PC-9 (cell line): ENCODE results near the gene SLC16A9. TPM values are rescaled to one million over a fixed set of nuclear protein-coding genes. Genes with fewer than 3 reads are reported as not detected.

Experiments
- BruUV-seq: library from RNA; stranded (reverse); fragments of 400-500 nt; replicated peaks from 2 replicates; lab custom pipeline; 2021; lab: Mats Ljungman, UMichigan
- CTCF ChIA-PET: fragments of 300-600 bp; sonication (Branson Sonifier 250); formaldehyde crosslinking; loops from one replicate; lab custom pipeline; 2022; ENCODE audit warnings: antibody characterized with exemption; lab: Charles Lee
- POLR2A ChIA-PET: fragments of 300-600 bp; sonication (Branson Sonifier 250); formaldehyde crosslinking; loops from one replicate; lab custom pipeline; 2022; ENCODE audit warnings: antibody characterized with exemption; ENCODE audit not compliant: unreplicated experiment; lab: Charles Lee
- DNase-seq, 2 experiments: peaks; one replicate each; pipeline versions ENCODE4 v3.0.0 to v3.0.0-alpha.2; 2015 to 2022; ENCODE audit warnings: mixed read lengths in 1 of 2
- H2AFZ ChIP-seq: fragments of 200-600 bp; sonication (generic); 2 replicates; pipeline ENCODE4 v1.8.1; 2017; ENCODE audit warnings: antibody characterized with exemption
- H3F3A ChIP-seq: fragments of 200-600 bp; sonication (generic); 2 replicates; pipeline ENCODE4 v1.8.1; 2017; ENCODE audit warnings: antibody characterized with exemption, mild to moderate bottlenecking, low read depth; ENCODE audit not compliant: insufficient read depth
- H3K27ac ChIP-seq: fragments of 200-600 bp; sonication (generic); 2 replicates; pipeline ENCODE4 v1.6.1; 2016; ENCODE audit warnings: mixed run types
- H3K27me3 ChIP-seq: fragments of 200-600 bp; sonication (generic); 2 replicates; pipeline ENCODE4 v1.6.1; 2016; ENCODE audit warnings: low read depth, mixed run types; ENCODE audit not compliant: insufficient read depth
- H3K36me3 ChIP-seq: fragments of 200-600 bp; sonication (generic); 2 replicates; pipeline ENCODE4 v1.6.1; 2016; ENCODE audit warnings: low read depth, mixed run types
- H3K4me1 ChIP-seq: fragments of 200-600 bp; sonication (generic); replicated peaks from 2 replicates; pipeline ENCODE4 v1.6.1; 2016; ENCODE audit warnings: mixed run types; ENCODE audit not compliant: insufficient read depth
- H3K4me2 ChIP-seq: fragments of 200-600 bp; sonication (generic); 2 replicates; pipeline ENCODE4 v1.6.1; 2017; ENCODE audit warnings: mixed run types
- H3K4me3 ChIP-seq: fragments of 200-600 bp; sonication (generic); 2 replicates; pipeline ENCODE4 v1.6.1; 2016; ENCODE audit warnings: mixed run types
- H3K79me2 ChIP-seq: fragments of 200-600 bp; sonication (generic); 2 replicates; pipeline ENCODE4 v1.6.1; 2017; ENCODE audit warnings: low read depth, mixed run types
- H3K9me2 ChIP-seq: fragments of 200-600 bp; sonication (generic); 2 replicates; pipeline ENCODE4 v1.8.1; 2017; ENCODE audit warnings: mild to moderate bottlenecking; ENCODE audit not compliant: insufficient read depth
- H3K9me3 ChIP-seq: fragments of 200-600 bp; sonication (generic); 2 replicates; pipeline ENCODE4 v1.8.1; 2016; ENCODE audit warnings: low read depth; ENCODE audit not compliant: insufficient read depth
- H4K20me1 ChIP-seq: fragments of 200-600 bp; sonication (generic); 2 replicates; pipeline ENCODE4 v1.8.1; 2017; ENCODE audit not compliant: insufficient read depth
- EZH2 ChIP-seq: fragments of 200-600 bp; sonication (generic); IDR thresholded peaks from 2 replicates; pipeline ENCODE4 v1.8.0; 2017; ENCODE audit warnings: antibody characterized with exemption, low read depth
- intact Hi-C: fragments of 100-400 bp; cut with micrococcal nuclease; formaldehyde crosslinking; loops from one replicate; pipeline ENCODE4 v1.10.0; 2022; ENCODE audit not compliant: unreplicated experiment
- total RNA-seq: library from RNA; stranded (reverse); gene quantifications from 2 replicates; pipeline ENCODE4 v1.2.3, GENCODE V29; 2021
- TF ChIP-seq, protein P1 (sequence below): fragments of 200-600 bp; sonication (generic); conservative IDR thresholded peaks from 2 replicates; pipeline ENCODE4 v1.6.1; 2017; ENCODE audit warnings: mixed run types, antibody characterized with exemption, mild to moderate bottlenecking, moderate library complexity

Gene SLC16A9
- total RNA-seq, 1 experiment from 2014 or later: not detected

DNA sequence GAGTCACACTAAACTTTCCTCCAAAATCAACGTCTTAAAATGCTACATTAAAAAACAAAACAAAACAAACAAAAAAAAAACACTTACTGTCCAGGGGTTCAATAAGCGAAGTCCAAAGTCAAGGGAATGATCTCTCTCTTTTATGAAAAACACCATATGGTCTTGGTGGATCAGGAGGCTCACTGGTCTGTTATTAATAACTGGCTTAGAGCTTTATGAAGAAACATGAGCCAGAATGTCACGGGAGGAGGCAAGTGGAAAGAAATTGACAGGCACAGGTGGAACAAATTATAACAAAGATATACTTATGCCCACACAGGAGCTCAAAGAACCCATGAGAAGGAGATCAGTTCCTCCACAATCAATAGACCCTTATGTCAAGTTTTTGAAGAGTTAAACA is 43.6 kb upstream of the SLC16A9 start, which contains the start of gene MRLN:
MRLN (minus strand) TSS at position 189 of the 400 bp plus-strand sequence.
- Histone ChIP-seq H3K79me2 (no peaks in the 10 kb centered on the region), H3K4me3 (no peak within 1 kb of the TSS), H4K20me1 (no peaks in the 10 kb centered on the region), H3K27me3 (no peaks in the 10 kb centered on the region), H2AFZ (no peak within 1 kb of the TSS), H3K9me3 (no peaks in the 10 kb centered on the region), H3K4me1 (no peaks in the 10 kb centered on the region), H3K36me3 (no peaks in the 10 kb centered on the region), H3K27ac (no peak within 1 kb of the TSS), H3K4me2 (no peak within 1 kb of the TSS), H3F3A (no peaks in the 10 kb centered on the region), H3K9me2 (no peaks in the 10 kb centered on the region)
- BruUV-seq: no TSS peak
- no peak for DNase-seq
- POLR2A ChIA-PET: no interaction called here
- CTCF ChIA-PET: no interaction called here
- intact Hi-C loops: no loop called here
- TF ChIP-seq, protein P1, sequence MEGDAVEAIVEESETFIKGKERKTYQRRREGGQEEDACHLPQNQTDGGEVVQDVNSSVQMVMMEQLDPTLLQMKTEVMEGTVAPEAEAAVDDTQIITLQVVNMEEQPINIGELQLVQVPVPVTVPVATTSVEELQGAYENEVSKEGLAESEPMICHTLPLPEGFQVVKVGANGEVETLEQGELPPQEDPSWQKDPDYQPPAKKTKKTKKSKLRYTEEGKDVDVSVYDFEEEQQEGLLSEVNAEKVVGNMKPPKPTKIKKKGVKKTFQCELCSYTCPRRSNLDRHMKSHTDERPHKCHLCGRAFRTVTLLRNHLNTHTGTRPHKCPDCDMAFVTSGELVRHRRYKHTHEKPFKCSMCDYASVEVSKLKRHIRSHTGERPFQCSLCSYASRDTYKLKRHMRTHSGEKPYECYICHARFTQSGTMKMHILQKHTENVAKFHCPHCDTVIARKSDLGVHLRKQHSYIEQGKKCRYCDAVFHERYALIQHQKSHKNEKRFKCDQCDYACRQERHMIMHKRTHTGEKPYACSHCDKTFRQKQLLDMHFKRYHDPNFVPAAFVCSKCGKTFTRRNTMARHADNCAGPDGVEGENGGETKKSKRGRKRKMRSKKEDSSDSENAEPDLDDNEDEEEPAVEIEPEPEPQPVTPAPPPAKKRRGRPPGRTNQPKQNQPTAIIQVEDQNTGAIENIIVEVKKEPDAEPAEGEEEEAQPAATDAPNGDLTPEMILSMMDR: no peak
- no peak for TF ChIP-seq EZH2

DNA sequence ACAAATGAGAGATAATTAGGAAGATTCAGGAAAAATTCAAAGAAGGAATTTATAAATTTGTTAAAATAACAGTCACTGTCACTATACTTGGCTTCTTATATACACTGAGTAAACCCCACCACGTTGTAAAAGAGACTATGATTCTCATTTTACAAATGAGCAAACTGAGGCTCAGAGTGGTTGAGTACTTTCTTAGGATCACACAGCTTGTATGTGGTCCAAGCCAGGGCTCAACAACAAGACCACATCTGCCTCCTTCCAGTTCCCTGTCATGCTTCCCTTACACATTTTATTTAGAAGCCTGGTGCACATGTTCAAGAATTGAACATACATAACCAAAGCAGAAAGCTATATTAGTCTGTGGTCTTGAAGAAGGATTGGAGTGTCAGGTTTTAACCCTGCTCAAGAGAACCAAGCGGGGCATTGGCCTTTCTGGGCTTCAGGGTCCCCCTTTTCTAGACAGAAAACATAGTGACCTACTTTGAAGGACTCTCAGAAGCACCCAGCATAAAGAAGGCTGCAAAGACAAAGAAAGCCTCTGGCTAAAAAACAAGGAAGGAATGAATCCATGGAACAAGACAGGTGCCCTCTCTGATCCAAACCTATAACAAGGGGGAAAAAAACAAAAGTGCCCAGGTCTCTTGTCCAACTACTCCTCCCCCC is 42.8 kb upstream of the SLC16A9 start:
- intact Hi-C loops: no loop called here
- POLR2A ChIA-PET: no interaction called here
- no peak for TF ChIP-seq EZH2
- TF ChIP-seq, protein P1: no peak

DNA sequence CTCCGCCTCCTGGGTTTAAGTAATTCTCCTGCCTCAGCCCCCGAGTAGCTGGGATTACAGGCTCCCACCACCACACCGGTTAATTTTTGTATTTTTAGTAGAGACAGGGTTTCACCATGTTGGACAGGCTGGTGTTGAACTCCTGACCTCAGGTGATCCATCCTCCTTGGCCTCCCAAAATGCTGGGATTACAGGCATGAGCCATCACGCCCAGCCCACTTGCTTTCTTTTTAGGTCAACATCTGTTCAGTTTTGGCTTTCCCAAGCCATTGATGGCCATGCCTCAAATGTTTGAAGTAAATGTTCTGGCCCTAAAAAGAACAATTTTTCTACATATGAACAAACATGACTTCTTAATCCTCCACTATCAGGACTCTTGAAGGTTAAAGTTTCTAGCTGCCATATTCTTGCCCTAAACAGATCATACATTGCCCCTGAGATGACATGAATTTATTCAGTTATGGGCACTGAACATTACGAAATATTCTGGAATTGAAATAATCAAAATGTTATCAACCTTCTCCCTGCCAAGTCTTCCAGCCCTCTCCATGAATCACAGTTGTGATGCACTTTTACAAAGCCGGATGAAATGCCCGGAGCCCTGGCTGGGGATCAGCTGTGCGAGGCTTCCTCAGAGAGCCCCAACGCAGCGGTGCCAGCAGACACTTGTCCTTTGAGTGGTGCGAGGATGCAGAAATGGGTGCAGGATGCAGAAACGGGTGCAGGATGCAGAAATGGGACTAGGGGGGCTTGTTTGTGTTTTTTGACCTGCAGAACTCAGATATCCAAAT is 40.7 kb upstream of the SLC16A9 start:
- DNase-seq: no peak

More for the DNA sequence above, 42.8 kb upstream of the SLC16A9 start:
- no peaks in the 10 kb centered on the region for H3K79me2 ChIP-seq
- H3K9me2 ChIP-seq: no peaks in the 10 kb centered on the region
- H3K27me3 ChIP-seq: no peaks in the 10 kb centered on the region
- H2AFZ ChIP-seq: no peak overlapping the region
- DNase-seq: no peak
- H4K20me1 ChIP-seq: no peaks in the 10 kb centered on the region
- H3K27ac ChIP-seq: no peak overlapping the region
- no peaks in the 10 kb centered on the region for H3K36me3 ChIP-seq
- H3F3A ChIP-seq: no peaks in the 10 kb centered on the region
- H3K4me3 ChIP-seq: no peak overlapping the region
- H3K4me2 ChIP-seq: no peak overlapping the region
- BruUV-seq: no TSS peak
- CTCF ChIA-PET: no interaction called here
- no peaks in the 10 kb centered on the region for H3K4me1 ChIP-seq
- no peaks in the 10 kb centered on the region for H3K9me3 ChIP-seq

More for the DNA sequence above, 40.7 kb upstream of the SLC16A9 start:
- H2AFZ ChIP-seq: no peak overlapping the region
- POLR2A ChIA-PET: no interaction called here
- H3K9me2 ChIP-seq: no peaks in the 10 kb centered on the region
- H3K4me2 ChIP-seq: no peak overlapping the region
- CTCF ChIA-PET: no interaction called here
- no peaks in the 10 kb centered on the region for H4K20me1 ChIP-seq
- no peaks in the 10 kb centered on the region for H3K4me1 ChIP-seq
- TF ChIP-seq, protein P1: no peak
- TF ChIP-seq EZH2: no peak
- no peaks in the 10 kb centered on the region for H3K9me3 ChIP-seq
- H3F3A ChIP-seq: no peaks in the 10 kb centered on the region
- no peaks in the 10 kb centered on the region for H3K27me3 ChIP-seq
- no peak overlapping the region for H3K4me3 ChIP-seq
- no peaks in the 10 kb centered on the region for H3K36me3 ChIP-seq
- BruUV-seq: no TSS peak
- H3K79me2 ChIP-seq: no peaks in the 10 kb centered on the region
- intact Hi-C loops: no loop called here
- no peak overlapping the region for H3K27ac ChIP-seq
